Islet of Langerhans (tissue), 1 donor: ENCODE results near the gene MYRIP.
"Not testable (repeated sequence)": the region's sequence is repeated elsewhere in the genome, so short reads cannot be mapped to it uniquely, and the experiment has no call there.

Experiments used
- FAIRE-seq: peaks from one replicate; lab custom pipeline; 2011; peaks lifted over from hg19 to GRCh38; lab: Jason Lieb, UNC

MYRIP gene

DNA sequence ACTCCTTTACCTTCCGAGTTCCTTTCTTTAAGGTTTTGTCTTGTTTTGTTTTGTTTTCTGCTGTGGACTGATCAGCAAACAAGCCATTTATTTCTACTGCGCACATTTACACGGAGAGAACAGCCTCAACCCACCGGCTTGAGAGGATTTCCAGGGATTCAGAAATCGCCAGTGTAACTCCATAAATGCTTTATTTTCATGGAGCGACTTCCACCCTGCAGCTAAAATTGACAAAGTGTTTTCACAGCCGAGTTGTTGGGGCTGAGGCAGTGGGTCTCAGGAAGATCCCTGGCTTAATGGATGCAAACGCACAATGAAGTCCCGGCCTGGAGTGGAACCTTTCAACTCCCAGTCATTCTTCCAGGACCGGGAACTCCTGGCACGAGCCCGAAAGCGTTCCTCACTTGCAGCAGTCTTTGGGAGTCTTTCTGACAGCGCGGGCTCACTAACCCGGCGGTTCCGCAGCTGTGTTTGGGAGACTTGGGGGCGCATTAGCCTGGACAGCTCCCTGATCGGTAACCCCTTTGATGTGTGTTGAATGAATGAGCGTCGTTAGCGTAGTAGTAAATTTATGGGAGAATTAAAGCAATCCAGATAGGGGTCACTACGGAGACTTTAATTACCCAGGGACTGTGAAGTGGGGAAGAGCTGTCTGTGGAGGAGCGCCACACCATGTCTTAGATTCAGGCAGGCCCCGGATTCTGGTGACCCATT, 785 bp upstream of the MYRIP start:
- FAIRE-seq: no peak

DNA sequence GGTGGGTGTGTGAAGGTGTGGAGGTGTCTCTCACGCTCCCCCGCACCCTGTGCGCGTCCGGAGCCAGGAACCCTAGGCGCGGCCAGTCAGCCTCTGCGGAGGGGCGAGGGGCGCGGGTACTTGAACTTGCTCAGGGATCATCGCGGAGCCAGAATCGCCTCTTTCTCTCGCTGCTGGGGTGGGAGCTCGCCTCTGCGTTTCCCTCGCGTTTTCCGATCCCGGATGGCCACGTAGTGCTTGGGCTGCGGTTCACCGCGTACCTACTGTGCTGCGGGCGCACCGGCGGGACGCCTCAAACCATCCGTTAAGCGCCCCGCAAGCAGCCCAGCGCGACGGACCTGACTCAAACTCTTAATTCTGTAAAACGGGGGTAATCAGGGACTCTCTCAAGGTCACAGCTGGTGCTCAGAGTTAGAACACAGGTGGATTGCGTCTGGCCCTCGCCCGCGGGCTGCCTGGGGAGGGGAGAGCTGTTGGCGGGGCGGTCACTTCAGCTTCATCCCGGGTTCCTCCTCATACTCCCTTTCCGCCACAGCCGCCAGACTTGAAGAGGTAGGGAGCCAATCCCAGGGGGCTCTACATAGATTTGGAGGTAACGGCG, 686 bp downstream of the MYRIP start:
- FAIRE-seq: no peak

GRCh38 chr3:39810647-39811161, 1.3 kb downstream of the MYRIP start:
- FAIRE-seq: no peak

DNA sequence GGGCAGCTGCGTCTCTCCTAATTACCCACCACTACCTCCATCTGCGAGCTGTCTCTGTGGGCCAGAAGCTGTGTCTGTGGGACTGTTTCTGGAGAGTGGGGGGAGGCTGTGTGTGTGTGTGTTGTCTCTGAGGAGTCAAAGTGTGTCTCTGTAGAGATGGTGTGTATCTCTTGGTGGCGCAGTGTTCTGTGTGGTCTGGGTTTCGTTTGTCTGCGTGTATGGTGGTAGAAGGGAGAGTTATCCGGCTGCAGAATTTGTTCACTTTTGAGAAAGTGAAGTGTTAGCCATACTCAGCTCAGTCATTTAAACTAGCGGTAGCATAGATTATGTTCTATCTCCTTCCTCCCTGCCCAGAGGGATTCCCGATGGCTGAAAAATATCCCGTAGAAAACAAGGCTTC, 2.2 kb downstream of the MYRIP start:
- FAIRE-seq: no peak

DNA sequence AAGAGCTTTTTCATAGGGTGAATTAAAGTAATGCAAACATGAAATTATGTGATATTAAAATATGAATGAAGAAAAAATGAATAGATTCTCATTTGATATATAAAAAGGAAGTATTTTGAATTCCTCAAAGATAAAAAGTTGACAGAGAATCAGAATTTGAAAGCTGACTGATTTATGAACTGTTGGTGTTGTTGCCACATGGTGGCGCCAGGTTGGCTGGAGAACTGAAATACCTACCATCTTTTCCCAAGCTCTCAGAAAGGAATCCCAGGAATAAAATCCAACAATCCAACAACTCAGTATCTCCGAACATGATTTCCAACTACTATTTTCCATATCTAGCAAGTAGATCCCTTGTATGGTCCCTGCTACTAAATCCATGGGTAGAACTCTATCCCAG, 3.1 kb downstream of the MYRIP start:
- FAIRE-seq: peak; percentile 65

DNA sequence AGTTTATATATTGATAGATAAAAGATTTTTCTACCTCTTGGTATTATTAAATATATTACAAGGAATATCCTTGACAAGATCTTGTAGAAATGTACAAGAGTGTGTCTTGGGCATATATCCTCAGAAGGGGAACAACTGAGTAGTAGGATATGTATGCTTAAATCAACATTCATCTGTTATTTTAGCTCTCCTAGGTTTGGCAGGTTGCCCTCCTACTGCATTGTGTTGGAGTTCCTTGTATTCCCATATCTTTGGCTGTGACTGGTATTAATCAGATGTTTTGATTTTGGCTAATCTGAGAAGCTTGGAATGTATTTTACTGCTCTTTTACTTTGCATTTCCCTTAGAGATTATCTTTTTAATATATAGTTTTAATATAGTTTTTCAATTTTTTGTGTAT, 4.6 kb downstream of the MYRIP start:
- no peak for FAIRE-seq

DNA sequence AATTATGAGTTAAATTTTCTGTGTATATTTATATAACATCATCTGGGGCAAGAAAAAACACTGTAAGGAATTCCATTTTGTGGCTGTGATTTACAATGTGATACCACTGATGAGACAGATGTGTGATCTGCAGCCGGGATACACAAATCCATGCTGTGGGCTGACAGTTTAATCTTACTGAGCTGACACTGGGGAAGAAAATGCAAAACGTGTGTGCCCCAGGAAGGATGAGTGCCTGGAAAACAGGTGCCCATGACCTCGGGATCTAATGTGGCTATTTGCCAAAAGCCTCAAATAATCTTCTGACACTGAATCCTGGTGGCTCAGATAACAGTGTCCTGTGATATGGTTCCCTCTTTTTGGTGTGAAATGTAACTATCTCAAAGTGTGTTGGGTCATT, 10.5 kb downstream of the MYRIP start:
- FAIRE-seq: no peak

GRCh38 chr3:39833764-39834163, 24.4 kb downstream of the MYRIP start:
- FAIRE-seq: not testable (repeated sequence)

GRCh38 chr3:39839484-39839883, 30.1 kb downstream of the MYRIP start:
- FAIRE-seq: no peak

- no peak for FAIRE-seq
Observed at GRCh38 chr3:39843440-39843839, 34.0 kb downstream of the MYRIP start.

- FAIRE-seq: no peak
Observed at GRCh38 chr3:39848365-39848764, 39.0 kb downstream of the MYRIP start.

GRCh38 chr3:39849992-39850715, 40.7 kb downstream of the MYRIP start:
- peak; percentile 27 for FAIRE-seq

GRCh38 chr3:39850716-39851032, 41.3 kb downstream of the MYRIP start:
- FAIRE-seq: no peak

- FAIRE-seq: no peak
Observed at GRCh38 chr3:39855517-39855916, 46.1 kb downstream of the MYRIP start.

- no peak for FAIRE-seq
Observed at GRCh38 chr3:39869890-39870289, 60.5 kb downstream of the MYRIP start.

DNA sequence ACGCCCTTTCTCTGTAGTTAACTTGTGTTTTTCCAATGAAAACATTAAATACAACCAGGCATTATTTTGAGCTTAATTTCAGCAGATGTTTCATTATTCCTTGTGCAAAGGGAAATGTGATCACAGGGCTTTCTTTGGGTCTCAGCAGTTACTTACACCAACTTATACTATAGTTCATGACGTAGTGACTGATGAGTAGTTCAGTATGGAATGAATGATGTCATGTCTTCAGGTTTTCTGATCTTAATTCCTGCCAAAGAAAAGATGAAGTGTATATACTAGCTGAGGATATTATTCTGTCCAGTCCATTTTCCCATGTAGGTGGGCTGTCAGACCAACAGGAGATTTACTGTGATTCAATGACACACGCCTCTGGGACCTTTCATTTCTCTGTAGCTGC, 61.3 kb downstream of the MYRIP start:
- FAIRE-seq: no peak

DNA sequence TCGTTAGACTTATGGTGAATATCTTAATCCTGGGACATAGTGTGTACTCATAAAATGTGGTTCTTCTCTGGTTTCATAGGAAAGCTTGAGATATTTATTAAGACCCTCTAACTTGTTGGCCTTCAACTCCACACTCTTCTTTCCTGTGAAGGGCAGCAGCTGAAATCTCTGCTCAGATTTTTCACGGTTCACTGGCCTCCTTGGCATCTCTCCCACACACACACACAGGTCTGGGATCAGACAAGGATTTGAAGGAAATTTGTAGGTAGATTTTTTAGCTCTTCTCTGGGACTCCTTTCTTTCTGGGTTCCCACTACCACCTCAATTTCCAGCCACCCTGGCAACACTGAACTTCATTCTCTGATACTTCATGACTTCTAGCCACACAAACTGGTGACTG, 70.2 kb downstream of the MYRIP start:
- FAIRE-seq: no peak

GRCh38 chr3:39882111-39882510, 72.7 kb downstream of the MYRIP start:
- FAIRE-seq: no peak

DNA sequence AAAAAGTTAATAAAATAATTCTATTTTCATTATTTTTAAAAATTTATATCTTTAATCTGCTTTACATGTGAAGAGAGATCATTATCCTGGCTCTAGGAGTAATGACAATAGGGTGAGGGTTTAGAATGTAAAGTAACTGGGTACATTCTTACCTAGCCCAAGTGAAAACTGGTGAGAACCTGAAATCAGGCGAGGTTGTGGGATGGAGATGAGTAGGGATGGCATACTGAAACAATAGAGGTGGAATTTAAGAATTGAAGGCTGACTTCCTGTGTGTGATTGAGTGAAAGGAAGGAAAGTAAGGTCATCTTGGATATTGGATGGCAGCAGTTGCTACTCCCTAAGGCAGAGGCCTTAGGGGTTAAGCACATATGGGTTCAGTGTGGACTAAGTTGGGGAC, 82.7 kb downstream of the MYRIP start:
- FAIRE-seq: no peak

GRCh38 chr3:39896184-39896583, 86.8 kb downstream of the MYRIP start:
- FAIRE-seq: no peak

DNA sequence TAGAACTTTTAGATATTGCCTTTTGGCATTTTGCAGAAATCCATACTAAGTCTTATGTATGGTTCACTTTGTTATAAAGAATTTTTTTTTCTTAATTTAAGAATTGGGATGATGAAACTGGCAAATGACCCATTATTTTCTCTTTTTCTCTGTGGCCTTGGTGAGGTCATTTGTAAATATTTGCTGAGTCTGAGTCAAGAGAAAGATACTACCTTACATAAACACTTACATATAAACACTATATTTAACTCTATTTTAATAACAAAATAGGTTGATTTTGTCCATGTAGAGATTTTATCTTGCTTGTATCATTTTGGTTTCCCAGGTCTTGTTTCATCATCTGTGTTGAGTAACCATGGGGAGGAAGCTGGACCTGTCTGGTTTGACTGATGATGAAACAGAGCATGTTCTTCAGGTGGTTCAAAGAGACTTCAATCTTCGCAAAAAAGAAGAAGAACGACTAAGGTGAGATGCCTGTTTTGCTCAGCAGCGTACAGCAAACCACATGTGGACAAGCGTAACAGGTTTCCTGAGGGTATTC, 91.1 kb downstream of the MYRIP start:
- peak; percentile 91 for FAIRE-seq

- FAIRE-seq: peak; percentile 43
Observed at GRCh38 chr3:39903253-39903652, 93.8 kb downstream of the MYRIP start.

DNA sequence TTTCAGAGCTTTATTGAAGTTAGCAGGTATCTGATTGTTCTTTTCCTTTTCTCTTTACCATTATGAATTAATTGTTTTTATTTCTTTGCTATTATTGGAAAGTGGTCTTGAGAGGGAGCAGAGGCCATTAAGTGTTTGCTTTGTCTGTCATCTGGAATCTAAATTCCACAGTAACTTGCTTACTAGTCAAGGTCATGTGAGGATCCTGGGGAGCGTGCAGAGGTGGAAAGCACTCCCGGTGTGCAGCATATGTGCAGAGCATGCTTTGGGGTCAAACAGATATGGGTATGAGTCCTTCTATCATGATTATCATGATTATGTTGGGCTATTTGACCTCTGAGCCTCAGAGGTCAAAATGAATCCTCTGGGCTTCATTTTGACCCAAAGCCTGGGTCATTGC, 96.4 kb downstream of the MYRIP start:
- no peak for FAIRE-seq
